ENCODE data around the gene ACP2.

- no peak for TF ChIP-seq REST (IDR thresholded peaks at IDR 0.05; ENCODE audit: insufficient replicate concordance, low read depth)
- no peak for TF ChIP-seq CTCF (IDR thresholded peaks at IDR 0.05; ENCODE audit: insufficient read depth, low read length)
Observed at GRCh38 chr11:47243454-47243853, 5.2 kb downstream of the ACP2 start.
